HG02981 (cell line): ENCODE measurements around the gene PHF2.

Experiments
- ATAC-seq: cut with Tn5 transposase; IDR thresholded peaks from one replicate; pipeline ENCODE4 v1.9.1; 2021; ENCODE audit warnings: mild to moderate bottlenecking, moderate library complexity; ENCODE audit not compliant: unreplicated experiment

PHF2 gene

DNA sequence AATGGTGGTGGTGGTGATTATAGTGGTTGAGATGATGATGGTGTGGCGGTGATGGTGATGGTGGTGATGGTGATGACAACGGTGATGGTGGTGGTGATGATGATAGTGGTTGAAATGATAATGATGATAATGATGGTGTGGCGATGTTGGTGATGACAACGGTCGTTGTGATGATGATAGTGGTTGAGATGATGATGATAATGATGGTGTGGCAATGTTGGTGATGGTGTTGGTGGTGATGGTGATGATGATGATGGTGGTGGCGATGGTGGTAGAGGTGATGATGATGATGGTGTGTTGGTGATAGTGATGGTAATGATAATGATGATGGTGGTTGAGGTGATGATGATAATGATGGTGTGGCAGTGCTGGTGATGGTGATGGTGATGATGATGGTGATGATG lies 48.0 kb downstream of the PHF2 start:
- no peak for ATAC-seq

DNA sequence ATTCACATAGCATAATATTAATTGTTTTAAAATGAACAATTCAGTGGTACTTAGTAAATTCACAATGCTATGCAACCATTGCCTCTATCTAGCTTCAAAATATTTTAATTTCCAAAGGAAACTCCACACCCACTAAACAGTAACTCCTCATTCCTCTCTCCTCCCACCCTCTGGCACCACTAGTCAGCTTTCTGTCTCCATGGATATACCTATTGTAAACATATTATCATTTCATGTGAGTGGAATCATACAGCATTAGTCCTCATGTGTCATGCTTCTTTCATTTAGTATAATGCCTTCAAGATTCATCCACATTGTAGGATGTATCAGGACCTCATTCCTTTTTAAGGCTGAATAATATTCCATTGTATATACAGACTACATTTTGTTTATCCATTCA lies 48.6 kb downstream of the PHF2 start:
- ATAC-seq: no peak

DNA sequence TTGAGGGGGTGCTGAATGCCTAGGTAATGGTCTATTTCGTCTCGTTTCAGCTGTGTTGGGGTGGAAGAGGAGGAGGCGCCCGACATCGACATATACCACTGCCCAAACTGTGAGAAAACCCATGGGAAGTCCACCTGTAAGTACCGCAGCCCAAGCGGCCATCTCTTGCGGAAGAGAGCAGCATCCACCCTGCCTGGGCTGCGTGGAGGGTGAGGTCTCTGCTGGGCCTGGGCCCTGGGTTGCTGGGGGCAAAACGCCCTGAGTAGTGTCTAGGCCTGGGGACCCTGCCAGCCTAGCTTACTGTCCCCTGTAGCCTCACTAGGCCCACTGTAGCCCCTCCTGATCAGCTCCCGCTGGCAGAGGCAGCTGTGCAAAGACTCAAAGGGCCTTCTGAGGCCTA lies 53.5 kb downstream of the PHF2 start:
- ATAC-seq: no peak

- ATAC-seq: no peak
Measured at GRCh38 chr9:93630806-93631411, 54.5 kb downstream of the PHF2 start.

DNA sequence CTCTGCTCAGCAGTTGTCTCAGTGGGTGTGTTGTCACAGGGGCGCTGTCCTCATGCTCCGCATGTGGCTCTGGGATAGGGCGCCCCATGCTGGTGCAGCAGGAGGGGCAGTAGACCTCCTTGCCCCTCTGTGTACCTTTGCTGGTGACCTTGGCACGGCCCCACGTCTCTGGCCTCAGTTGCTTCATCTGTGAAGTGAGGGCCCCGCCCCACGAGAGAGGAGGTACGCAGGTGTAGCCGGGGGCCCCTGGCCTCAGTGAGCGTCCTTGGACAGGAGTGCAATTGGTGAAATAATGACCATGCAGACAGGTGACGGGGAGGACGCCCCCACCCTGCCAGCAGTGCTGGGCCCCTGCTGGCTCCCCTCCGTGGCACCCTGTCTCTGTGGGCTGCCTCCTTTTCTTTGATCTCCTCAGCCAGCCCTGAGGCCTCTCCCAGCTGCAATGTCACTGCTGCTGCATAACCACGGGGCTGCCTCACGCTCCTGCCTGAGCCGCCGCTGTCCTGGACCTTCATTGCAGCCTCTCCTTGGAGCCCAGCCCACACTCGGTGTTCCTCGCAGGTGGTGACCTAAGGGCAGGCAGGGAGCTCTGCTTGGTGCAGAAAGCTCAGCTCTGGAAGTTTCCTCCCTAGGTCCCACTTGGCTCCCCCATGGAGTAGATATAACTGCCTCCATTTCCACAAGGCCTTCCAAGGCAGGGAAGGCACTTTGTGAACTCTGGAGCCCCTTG lies 57.3 kb downstream of the PHF2 start:
- ATAC-seq: no peak

DNA sequence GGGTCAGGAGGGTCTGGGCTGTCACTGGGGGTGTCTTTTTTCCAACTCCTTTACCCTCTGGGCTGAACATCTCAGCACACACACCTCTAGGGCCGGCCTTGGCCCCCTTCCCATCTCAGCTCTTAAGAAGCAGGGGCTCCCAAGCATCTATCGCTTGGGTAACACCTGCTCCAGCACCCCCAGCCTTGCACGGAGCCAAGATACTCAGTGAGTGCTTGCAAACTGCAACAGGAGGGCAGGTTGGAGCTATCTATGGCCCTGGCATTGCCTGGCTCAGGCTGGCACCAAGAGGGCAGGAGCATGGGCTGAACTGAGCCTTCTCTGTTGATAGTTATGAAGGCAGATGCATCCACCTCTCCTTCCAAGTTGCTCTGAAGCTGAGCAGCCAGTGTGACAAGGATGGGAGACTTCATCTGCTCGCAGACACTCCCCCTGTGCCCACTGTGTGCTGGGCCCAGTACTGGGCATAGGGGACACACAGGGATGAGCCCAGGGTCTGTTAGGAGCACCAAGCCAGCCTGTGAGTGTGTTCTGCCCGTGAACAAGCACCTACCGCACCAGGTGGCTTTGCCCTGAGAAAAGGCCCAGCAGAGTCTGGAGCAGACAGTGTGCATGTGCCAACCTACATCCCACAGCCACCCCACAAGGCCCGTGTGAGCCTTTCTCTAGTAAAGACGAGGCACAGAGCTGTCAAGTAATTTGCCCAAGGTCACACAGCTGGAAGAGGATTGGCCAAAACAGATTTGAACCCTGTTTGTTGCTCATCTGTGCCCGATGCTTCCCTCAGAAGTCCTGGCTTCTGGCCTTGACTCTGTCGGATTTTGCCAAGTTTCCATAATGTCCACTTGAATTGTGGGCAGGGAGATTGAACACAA lies 58.2 kb downstream of the PHF2 start:
- ATAC-seq: no peak

DNA sequence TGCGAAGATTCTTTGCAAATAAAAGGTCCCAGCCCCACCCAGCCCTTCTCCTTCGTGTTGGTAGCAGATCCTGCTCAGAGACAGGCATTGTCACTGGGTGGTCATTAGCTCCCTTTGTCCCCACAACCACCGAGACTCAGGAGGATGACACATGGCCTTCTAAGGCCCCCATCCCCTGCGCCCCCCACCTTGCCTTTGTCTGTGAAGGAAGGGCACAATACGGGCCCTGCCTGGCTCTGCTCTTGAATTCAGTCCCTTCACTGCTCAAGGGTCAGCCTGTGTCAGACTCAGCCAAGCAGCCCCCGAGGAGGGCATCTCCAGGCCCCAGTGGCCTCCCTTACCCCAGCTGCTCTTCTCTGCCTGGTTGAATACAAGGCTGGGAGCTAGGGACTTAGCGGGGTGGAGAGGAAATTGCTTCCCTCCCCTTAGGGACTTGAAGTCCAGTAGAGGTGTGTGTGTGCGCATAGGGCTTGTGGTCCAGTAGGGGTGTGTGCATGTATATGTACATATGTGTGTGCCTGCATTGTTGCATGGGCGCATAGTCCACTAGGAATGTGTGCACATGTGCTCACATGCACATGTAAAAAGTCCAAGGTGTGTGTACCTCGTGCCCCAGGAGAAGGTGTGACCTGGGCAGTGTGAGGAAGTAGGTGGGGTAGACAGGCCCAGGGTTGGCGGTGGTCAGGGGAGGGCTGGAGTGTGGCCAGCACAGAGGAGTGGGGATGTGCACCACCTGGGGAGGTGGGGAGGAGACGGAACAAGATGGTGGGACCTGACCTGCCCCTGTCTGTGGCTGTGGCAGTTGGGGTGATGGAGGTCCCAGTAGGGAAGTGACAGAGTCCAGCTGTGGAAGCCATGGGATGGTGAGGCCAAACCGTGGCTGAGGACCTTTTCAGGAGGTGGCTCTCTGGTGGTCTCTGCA lies 59.1 kb downstream of the PHF2 start:
- ATAC-seq: no peak

- ATAC-seq: no peak
Measured at GRCh38 chr9:93636172-93636661, 59.8 kb downstream of the PHF2 start.

DNA sequence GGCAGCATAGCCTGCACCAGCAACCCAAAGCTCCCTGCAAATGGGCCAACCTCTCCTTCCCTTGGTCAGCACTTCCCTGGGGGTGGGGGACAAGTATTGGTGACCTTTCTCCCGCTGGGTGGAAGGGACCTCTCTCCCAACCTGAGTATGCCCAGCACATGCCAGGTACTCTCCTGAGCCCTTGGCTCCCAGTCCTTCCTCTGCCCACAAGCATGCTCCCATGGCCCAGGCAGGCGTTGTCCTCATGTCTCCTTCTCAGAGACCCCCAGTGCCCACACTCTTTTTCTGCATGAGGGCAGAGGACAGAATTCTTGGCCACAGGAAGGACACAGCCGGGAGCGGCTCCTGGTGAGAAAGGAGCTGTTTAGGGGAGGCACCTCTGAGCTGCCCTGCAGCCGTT lies 60.3 kb downstream of the PHF2 start:
- no peak for ATAC-seq

- ATAC-seq: no peak
Measured at GRCh38 chr9:93637886-93638285, 61.5 kb downstream of the PHF2 start.

DNA sequence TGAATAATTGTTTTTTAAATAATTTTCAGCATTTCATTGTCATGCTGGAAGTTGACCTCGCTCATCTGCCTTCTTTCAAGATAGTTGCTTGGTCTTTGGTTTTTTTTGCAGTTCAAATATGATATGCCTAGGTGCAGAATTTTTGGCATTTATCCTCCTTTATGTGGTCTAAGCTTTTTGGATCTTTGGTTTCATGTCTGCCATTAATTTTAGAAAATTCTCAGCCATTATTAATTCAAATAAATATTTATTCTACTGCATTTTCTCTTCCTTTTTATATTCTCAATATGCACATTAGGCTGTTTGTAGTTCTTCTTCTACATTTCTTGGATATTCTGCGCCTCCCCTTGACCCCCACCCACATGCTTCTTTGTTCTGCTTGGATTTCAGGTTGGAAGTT lies 63.6 kb downstream of the PHF2 start:
- no peak for ATAC-seq

DNA sequence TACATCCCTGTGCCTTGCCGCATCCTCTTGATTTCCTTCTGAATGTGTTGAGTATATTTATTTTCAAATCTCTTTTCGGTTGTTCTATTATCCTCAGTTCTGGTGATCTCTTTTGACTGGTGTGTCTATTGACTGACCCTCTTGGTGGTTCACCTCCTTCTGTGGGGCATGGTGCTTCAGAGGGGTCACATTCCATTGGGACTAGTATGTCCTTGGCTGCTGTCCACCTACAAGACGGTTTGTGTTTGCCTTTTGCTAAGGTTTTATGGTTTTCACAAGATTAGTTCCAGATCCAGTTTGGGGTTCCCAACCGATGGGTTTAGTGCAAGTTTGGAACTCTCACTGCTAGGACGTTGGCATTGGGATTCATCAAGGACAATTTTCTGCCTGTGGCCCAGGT lies 66.6 kb downstream of the PHF2 start:
- ATAC-seq: no peak

DNA sequence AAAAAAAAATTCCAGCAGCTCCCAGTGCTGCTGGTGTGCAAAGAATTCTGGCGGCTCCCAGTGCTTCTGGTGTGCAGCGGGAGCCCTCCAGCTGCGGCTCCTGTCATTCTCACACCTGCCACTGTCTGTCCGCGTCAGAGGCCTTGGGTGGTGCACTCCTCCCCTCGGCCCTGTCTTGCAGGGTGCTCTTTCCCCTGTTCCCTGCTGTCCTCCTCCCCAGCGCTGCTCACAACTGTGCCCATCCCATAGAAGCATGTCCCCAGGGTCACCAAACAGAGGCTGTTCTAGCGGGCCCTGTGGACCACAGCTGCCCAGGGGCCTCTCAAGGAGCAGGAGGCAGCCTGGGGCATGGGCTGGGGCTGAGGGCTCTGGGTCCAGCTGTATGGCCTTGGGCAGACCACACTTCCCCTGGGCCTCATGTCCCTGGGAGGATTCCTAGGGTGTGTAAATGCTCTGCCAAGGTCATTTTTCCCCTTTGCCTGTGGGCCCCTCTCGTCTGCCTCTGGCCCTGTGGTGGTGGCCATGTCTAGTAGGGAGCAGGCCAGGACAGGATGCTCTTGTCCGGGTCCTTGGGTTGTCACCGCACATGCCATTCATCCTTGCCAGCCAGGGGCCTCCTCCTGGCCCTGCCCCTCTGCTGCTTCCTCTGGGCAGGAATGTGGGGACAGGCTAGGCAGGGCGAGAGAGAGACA lies 68.2 kb downstream of the PHF2 start:
- ATAC-seq: no peak

GRCh38 chr9:93645149-93645889 lies 68.9 kb downstream of the PHF2 start:
- ATAC-seq: no peak

- ATAC-seq: no peak
Measured at GRCh38 chr9:93645921-93646639, 69.7 kb downstream of the PHF2 start.

- no peak for ATAC-seq
Measured at GRCh38 chr9:93646640-93647178, 70.3 kb downstream of the PHF2 start.

DNA sequence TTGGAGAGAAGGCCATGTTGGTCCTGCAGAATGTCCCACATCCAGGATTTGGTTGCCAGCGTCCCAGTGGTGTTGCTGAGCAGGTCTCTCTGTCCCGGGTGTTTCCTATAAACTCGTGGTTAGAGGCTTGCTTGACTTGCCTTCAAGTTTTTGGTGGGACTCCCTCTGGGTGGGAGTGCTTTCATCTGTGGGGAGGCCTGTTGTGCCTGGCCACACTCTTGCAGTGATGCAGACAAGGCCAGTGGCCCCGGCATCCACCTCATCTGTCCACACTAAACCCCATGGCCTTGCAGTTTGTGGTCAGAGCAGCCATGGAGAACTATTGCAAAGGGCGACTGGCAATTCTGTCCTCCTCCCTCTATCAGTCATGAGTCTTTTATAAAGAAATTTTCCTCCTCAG lies 71.8 kb downstream of the PHF2 start:
- no peak for ATAC-seq

- no peak for ATAC-seq
Measured at GRCh38 chr9:93648836-93649235, 72.5 kb downstream of the PHF2 start.
